Brain microvascular endothelial cell (primary cell): ENCODE results near the gene TLCD2.

ENCODE experiments used
- DNase-seq: peaks from one replicate; pipeline ENCODE4 v3.0.0-alpha.2; 2020
- H3K27ac ChIP-seq: fragments of 250-450 bp; sonication (Bioruptor Pico); 2 replicates; pipeline ENCODE4 v1.5.1; 2020; ENCODE audit warnings: mild to moderate bottlenecking, moderate library complexity
- H3K27me3 ChIP-seq: fragments of 250-450 bp; sonication (Bioruptor Pico); replicated peaks from 2 replicates; pipeline ENCODE4 v1.5.1; 2020; ENCODE audit warnings: mild to moderate bottlenecking
- H3K36me3 ChIP-seq: fragments of 250-450 bp; sonication (Bioruptor Pico); replicated peaks from 2 replicates; pipeline ENCODE4 v1.5.1; 2020; ENCODE audit warnings: mild to moderate bottlenecking
- H3K4me3 ChIP-seq: 2 replicates; pipeline ENCODE4 v1.5.1; 2011; ENCODE audit warnings: low read depth, mild to moderate bottlenecking, control low read depth, low read length, moderate library complexity
- in situ Hi-C: cut with HindIII; loops from 2 replicates; pipeline ENCODE4 v1.10.0; 2017; ENCODE audit warnings: low sequenced_read_pairs, low pct_ligation_motif_present
- TF ChIP-seq, protein P1 (sequence below): IDR thresholded peaks from 2 replicates; pipeline ENCODE4 v1.5.1; 2011; ENCODE audit warnings: low read depth, mild to moderate bottlenecking, moderate library complexity, low read length, control low read depth, inconsistent platforms; ENCODE audit errors: missing control alignments

TLCD2 gene

DNA sequence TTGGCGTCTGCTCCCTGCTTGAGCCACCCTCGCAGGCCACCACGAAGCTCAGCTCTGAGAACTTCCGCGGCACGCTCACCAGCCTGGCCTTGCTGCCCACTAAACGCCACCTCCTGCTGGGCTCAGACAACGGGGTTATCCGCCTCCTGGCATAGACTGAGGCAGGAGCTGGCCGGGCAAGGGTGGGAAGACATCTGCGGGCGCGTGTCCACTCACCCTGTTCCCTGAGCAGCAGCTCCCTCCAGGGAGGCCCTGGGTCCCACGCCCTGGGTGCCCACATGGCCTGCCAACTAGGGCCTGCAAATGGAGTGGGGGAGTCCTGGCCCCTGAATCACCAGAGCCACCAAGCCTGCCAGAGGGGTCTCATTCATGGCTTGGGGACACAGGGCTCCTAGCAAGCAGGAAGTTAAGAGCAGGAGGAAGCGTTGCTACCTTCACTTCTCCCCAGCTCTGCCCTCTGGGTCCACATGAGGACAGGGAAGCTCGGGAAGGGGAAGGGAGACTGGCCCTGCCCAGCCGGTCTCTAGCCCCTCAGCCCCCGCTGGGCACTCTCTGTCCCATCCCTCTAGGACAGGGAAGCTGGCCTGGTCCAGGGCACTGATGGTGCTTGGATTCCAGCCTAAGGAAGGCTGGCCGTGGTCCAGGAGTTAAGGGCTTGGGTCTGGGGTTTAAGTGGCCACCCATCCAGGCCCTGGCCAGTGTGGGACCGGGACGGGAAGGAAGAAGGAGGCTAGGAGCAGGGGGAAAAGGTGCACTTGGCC, 27.5 kb upstream of the TLCD2 start:
- no peak overlapping the region for H3K4me3 ChIP-seq
- in situ Hi-C loops: no loop called here
- TF ChIP-seq, protein P1, sequence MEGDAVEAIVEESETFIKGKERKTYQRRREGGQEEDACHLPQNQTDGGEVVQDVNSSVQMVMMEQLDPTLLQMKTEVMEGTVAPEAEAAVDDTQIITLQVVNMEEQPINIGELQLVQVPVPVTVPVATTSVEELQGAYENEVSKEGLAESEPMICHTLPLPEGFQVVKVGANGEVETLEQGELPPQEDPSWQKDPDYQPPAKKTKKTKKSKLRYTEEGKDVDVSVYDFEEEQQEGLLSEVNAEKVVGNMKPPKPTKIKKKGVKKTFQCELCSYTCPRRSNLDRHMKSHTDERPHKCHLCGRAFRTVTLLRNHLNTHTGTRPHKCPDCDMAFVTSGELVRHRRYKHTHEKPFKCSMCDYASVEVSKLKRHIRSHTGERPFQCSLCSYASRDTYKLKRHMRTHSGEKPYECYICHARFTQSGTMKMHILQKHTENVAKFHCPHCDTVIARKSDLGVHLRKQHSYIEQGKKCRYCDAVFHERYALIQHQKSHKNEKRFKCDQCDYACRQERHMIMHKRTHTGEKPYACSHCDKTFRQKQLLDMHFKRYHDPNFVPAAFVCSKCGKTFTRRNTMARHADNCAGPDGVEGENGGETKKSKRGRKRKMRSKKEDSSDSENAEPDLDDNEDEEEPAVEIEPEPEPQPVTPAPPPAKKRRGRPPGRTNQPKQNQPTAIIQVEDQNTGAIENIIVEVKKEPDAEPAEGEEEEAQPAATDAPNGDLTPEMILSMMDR: no peak
- H3K36me3 ChIP-seq: peaks cover 9% of the 10 kb centered on the region
- no peak for DNase-seq
- H3K27ac ChIP-seq: no peak overlapping the region
- H3K27me3 ChIP-seq: no peaks in the 10 kb centered on the region

DNA sequence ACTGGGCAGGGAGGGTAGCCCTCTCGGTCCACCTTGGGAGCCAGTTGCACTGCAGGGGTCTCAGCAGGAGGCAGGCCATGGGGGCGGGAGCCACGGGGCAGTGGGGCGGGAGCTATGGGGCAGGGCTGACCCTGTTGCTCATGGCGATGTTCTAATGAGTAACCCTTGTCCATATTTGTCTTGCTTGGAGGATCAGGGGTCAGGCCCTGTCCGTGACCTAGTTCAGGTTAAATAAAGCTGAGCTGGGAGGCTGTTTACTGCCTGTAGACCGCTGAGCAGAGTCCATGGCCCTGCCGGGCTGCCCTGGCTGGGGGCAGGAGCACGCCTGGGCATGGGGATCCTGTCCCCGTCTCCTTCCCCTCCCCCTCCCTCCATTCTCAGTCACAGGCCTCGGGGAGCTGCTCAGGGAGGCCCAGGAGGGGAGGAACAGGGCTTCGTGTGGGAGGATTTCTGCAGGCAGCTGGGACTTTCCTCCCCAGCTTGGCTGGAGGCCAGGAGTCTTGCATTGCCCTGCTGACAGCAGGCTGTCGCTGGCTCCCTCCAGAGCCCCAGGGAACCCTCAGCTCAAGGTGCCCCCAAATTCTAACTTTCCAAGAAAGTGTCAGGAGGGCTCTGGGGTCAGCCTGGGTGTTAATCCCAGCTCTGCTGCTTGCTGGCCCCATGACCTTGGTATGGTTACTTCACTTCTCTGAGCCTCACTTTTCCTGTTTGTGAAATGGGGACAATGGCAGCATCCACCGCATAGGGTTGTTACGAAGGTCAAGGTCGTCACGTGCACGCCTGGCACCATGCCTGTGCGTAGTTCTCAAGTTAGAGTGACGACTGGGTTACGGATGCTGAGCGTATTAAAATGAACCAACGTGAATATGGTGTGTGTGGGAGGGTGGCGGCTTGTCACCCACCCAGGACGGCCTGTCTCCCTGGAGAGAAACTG, 26.4 kb upstream of the TLCD2 start:
- in situ Hi-C loops: no loop called here
- Histone ChIP-seq H3K4me3 (no peak overlapping the region), H3K36me3 (peaks cover 11% of the 10 kb centered on the region), H3K27me3 (no peaks in the 10 kb centered on the region), H3K27ac (no peak overlapping the region)
- peak; percentile 77 for DNase-seq
- TF ChIP-seq, protein P1: no peak

DNA sequence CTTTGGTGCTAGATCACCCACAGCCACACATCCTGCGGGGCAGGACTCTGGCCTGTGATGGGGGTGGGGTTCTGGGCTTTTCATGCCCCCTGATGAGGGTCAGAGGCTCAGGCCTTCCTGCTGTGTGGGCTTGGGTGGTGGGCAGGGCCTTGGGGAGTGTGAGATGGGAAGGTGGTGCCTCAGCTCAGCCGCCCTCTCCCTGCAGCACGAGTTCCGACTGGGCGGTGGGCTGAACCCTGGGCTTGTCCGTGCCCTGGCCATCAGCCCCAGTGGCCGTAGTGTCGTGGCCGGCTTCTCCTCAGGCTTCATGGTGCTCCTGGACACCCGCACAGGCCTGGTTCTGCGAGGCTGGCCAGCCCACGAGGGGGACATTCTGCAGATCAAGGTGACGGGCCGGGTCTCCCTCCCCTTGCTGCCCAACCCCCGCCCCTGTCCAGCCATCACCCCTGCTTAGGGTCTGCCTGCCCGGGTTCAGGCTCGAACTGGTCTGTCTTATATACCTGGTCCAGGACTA, 25.7 kb upstream of the TLCD2 start:
- Histone ChIP-seq H3K4me3 (no peak overlapping the region), H3K27me3 (no peaks in the 10 kb centered on the region), H3K27ac (no peak overlapping the region), H3K36me3 (peaks cover 11% of the 10 kb centered on the region)
- DNase-seq: no peak
- TF ChIP-seq, protein P1: no peak
- in situ Hi-C loops: no loop called here

DNA sequence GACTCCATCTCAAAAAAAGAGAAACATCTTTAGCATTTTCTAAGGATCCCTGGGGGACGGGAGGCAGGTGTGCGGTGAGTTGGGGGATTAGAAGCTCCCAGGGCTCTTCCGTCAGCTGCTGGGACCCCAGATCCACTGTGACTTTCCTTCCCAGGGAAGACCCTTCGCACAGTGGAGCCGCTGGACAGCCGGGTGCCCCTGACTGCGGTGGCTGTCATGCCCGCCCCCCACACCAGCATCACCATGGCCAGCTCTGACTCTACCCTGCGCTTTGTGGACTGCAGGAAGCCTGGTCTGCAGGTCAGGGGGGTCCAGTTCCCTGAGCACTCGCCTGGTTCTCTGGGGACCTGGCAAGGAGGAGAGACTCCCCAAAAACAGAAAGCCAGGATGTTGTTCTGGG, 25.2 kb upstream of the TLCD2 start:
- Histone ChIP-seq H3K27me3 (no peaks in the 10 kb centered on the region), H3K36me3 (peaks cover 11% of the 10 kb centered on the region), H3K4me3 (no peak overlapping the region), H3K27ac (no peak overlapping the region)
- TF ChIP-seq, protein P1: no peak
- in situ Hi-C loops: no loop called here
- no peak for DNase-seq

DNA sequence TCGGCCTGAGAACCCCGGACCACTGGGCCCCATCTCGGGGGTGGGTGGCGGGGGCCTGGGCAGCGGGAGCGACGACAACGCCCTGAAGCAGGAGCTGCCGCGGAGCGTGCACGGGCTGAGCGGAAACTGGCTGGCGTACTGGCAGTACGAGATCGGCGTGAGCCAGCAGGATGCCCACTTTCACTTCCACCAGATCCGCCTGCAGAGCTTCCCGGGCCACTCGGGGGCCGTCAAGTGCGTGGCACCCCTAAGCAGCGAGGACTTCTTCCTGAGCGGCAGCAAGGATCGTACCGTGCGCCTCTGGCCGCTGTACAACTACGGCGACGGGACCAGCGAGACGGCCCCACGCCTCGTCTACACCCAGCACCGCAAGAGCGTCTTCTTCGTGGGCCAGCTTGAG, 23.6 kb upstream of the TLCD2 start:
- Histone ChIP-seq H3K27me3 (no peaks in the 10 kb centered on the region), H3K4me3 (no peak overlapping the region), H3K27ac (no peak overlapping the region), H3K36me3 (peaks cover 13% of the 10 kb centered on the region)
- TF ChIP-seq, protein P1: no peak
- in situ Hi-C loops: no loop called here
- no peak for DNase-seq
